Stomach (tissue), 4 donors: Measurements from ENCODE around the gene SAT1.

ENCODE experiments used
- CTCF ChIP-seq, 7 experiments: fragments of 450-650 bp in 4 of 7; fragments of 200-600 bp in 3 of 7; sonication (generic) in 3 of 7; IDR thresholded peaks; one replicate each; pipeline ENCODE4 v1.5.1; 2016 to 2019; ENCODE audit warnings: antibody characterized with exemption in 7 of 7, control low read depth in 2 of 7, mild to moderate bottlenecking in 1 of 7
- POLR2A ChIP-seq, 4 donors: fragments of 450-650 bp; IDR thresholded peaks; one replicate each; pipeline ENCODE4 v1.6.1; 2016; ENCODE audit warnings: antibody characterized with exemption in 4 of 4, control low read depth in 2 of 4, mild to moderate bottlenecking in 1 of 4, moderate library complexity in 1 of 4
- POLR2AphosphoS5 ChIP-seq, 3 donors: sonication (generic); formaldehyde crosslinking; IDR thresholded peaks; one replicate each; pipeline ENCODE4 v1.6.1; 2016; ENCODE audit warnings: antibody characterized with exemption in 3 of 3

- no peak for TF ChIP-seq CTCF (IDR thresholded peaks at IDR 0.05)
- no peak for TF ChIP-seq POLR2A (IDR thresholded peaks at IDR 0.05)
- TF ChIP-seq POLR2AphosphoS5 (IDR thresholded peaks at IDR 0.05), result no peak
Measured at GRCh38 chrX:23795221-23795620, 12.2 kb downstream of the SAT1 start.
